H1 (cell line): ENCODE measurements around the gene PACSIN1. TPM values are rescaled to one million over a fixed set of nuclear protein-coding genes. Genes with fewer than 3 reads are reported as not detected.

ENCODE experiments used
- CTCF ChIA-PET: fragments of 300-600 bp; sonication (Branson Sonifier 250); formaldehyde crosslinking; loops from one replicate; lab custom pipeline; 2021; ENCODE audit not compliant: partially characterized antibody; lab: Charles Lee
- POLR2A ChIA-PET: fragments of 300-600 bp; sonication (Branson Sonifier 250); formaldehyde crosslinking; loops from one replicate; lab custom pipeline; 2021; ENCODE audit warnings: inconsistent platforms; ENCODE audit not compliant: partially characterized antibody; lab: Charles Lee
- DNase-seq, 2 experiments: peaks; one replicate each; pipeline versions ENCODE4 v3.0.0 to v3.0.0-alpha.2; 2010 to 2022; ENCODE audit warnings: low spot score in 2 of 2, low read depth in 1 of 2, mixed read lengths in 1 of 2
- FAIRE-seq: peaks from 2 replicates; lab custom pipeline; 2011; peaks lifted over from hg19 to GRCh38; lab: Jason Lieb, UNC
- H2AFZ ChIP-seq: 2 replicates; pipeline ENCODE4 v1.8.1; 2012; ENCODE audit warnings: low read length, inconsistent platforms
- H2AK5ac ChIP-seq: 2 replicates; pipeline ENCODE4 v1.6.1; 2013; ENCODE audit warnings: low read depth, low read length
- H2BK120ac ChIP-seq: replicated peaks from 2 replicates; pipeline ENCODE3; 2013; ENCODE audit warnings: low read depth, low read length, inconsistent platforms
- H2BK12ac ChIP-seq: 2 replicates; pipeline ENCODE4 v1.6.1; 2013; ENCODE audit warnings: low read depth, low read length
- H2BK15ac ChIP-seq: 2 replicates; pipeline ENCODE4 v1.6.1; 2013; ENCODE audit warnings: low read length
- H2BK20ac ChIP-seq: 2 replicates; pipeline ENCODE4 v1.6.1; 2013; ENCODE audit warnings: low read length
- H2BK5ac ChIP-seq: 2 replicates; pipeline ENCODE4 v1.6.1; 2013; ENCODE audit warnings: low read depth, low read length
- H3K14ac ChIP-seq: 2 replicates; pipeline ENCODE4 v1.6.1; 2013; ENCODE audit warnings: inconsistent platforms; ENCODE audit not compliant: insufficient read length
- H3K18ac ChIP-seq: 2 replicates; pipeline ENCODE4 v1.6.1; 2013; ENCODE audit warnings: low read length; ENCODE audit errors: extremely low read depth
- H3K23ac ChIP-seq: 2 replicates; pipeline ENCODE4 v1.6.1; 2013; ENCODE audit warnings: inconsistent platforms; ENCODE audit not compliant: insufficient read length
- H3K23me2 ChIP-seq: 2 replicates; pipeline ENCODE4 v1.6.1; 2013; ENCODE audit warnings: low read depth, low read length
- H3K27ac ChIP-seq: 2 replicates; pipeline ENCODE4 v1.6.1; 2011; ENCODE audit warnings: low read depth, low read length, inconsistent platforms
- H3K27me3 ChIP-seq, 4 experiments: replicated peaks in 1 of 4; 1 replicate in 1 of 4; 2 replicates in 3 of 4; pipeline versions ENCODE4 v1.6.1 to v1.8.1; 2011 to 2013; ENCODE audit warnings: low read length in 3 of 4, mild to moderate bottlenecking in 3 of 4, inconsistent platforms in 2 of 4, mixed read lengths in 2 of 4, moderate library complexity in 1 of 4; ENCODE audit not compliant: control insufficient read depth in 3 of 4, insufficient read depth in 3 of 4; ENCODE audit errors: extremely low read depth in 1 of 4
- H3K36me3 ChIP-seq, 4 experiments: 2 replicates each; pipeline versions ENCODE4 v1.6.1 to v1.8.1; 2011 to 2013; ENCODE audit warnings: mild to moderate bottlenecking in 4 of 4, low read length in 3 of 4, moderate library complexity in 2 of 4, control low read depth in 1 of 4, inconsistent platforms in 1 of 4; ENCODE audit not compliant: insufficient read depth in 4 of 4, control insufficient read depth in 2 of 4
- H3K4ac ChIP-seq: replicated peaks from 2 replicates; pipeline ENCODE3; 2013; ENCODE audit warnings: low read length, low read depth, mixed read lengths, inconsistent platforms; ENCODE audit not compliant: insufficient read length
- H3K4me1 ChIP-seq, 4 experiments: replicated peaks in 1 of 4; 1 replicate in 1 of 4; 2 replicates in 3 of 4; pipeline versions ENCODE4 v1.6.1 to v1.8.1; 2011 to 2013; ENCODE audit warnings: low read length in 3 of 4, inconsistent platforms in 2 of 4, mixed read lengths in 1 of 4; ENCODE audit not compliant: insufficient read depth in 4 of 4, control insufficient read depth in 3 of 4
- H3K4me2 ChIP-seq, 2 experiments: 2 replicates each; pipeline versions ENCODE4 v1.6.1 to v1.8.1; 2011 to 2013; ENCODE audit warnings: low read depth in 2 of 2, low read length in 2 of 2, control low read depth in 1 of 2, inconsistent platforms in 1 of 2, mild to moderate bottlenecking in 1 of 2; ENCODE audit not compliant: insufficient read depth in 1 of 2
- H3K4me3 ChIP-seq, 4 experiments: fragments of 200-600, 300-600 bp in 1 of 4; sonication (generic), shearing (Covaris generic), sonication (Bioruptor Twin) in 1 of 4; 2 replicates each; pipeline versions ENCODE4 v1.5.1 to v1.8.1; 2011 to 2016; ENCODE audit warnings: low read length in 4 of 4, low read depth in 3 of 4, control low read depth in 2 of 4, inconsistent platforms in 2 of 4, mild to moderate bottlenecking in 2 of 4, mixed read lengths in 1 of 4, moderate library complexity in 1 of 4; ENCODE audit not compliant: insufficient read depth in 2 of 4; ENCODE audit errors: extremely low read depth in 1 of 4
- H3K56ac ChIP-seq: replicated peaks from 2 replicates; pipeline ENCODE3; 2013; ENCODE audit warnings: low read depth, mild to moderate bottlenecking, mixed read lengths, low read length, inconsistent platforms; ENCODE audit not compliant: insufficient read length
- H3K79me1 ChIP-seq: 2 replicates; pipeline ENCODE4 v1.6.1; 2013; ENCODE audit warnings: low read depth, low read length, control low read depth
- H3K79me2 ChIP-seq, 2 experiments: 2 replicates each; pipeline versions ENCODE4 v1.6.1 to v1.8.1; 2012 to 2013; ENCODE audit warnings: low read length in 2 of 2, mild to moderate bottlenecking in 2 of 2, inconsistent platforms in 1 of 2; ENCODE audit not compliant: insufficient read depth in 2 of 2, control insufficient read depth in 1 of 2
- H3K9ac ChIP-seq, 4 experiments: replicated peaks in 1 of 4; 1 replicate in 1 of 4; 2 replicates in 3 of 4; pipeline versions ENCODE4 v1.6.1 to v1.8.1; 2011 to 2013; ENCODE audit warnings: low read depth in 3 of 4, low read length in 3 of 4, control low read depth in 2 of 4, mild to moderate bottlenecking in 2 of 4, moderate library complexity in 2 of 4, inconsistent platforms in 1 of 4; ENCODE audit errors: extremely low read depth in 1 of 4
- H3K9me3 ChIP-seq, 2 experiments: 2 replicates each; pipeline versions ENCODE4 v1.6.1 to v1.8.1; 2012 to 2013; ENCODE audit warnings: mild to moderate bottlenecking in 2 of 2, moderate library complexity in 2 of 2, control low read depth in 1 of 2, inconsistent platforms in 1 of 2, low read depth in 1 of 2, low read length in 1 of 2, mixed read lengths in 1 of 2; ENCODE audit not compliant: insufficient read depth in 2 of 2
- H4K20me1 ChIP-seq, 2 experiments: replicated peaks in 1 of 2; 2 replicates each; pipeline versions ENCODE3 to v1.8.1; 2011 to 2013; ENCODE audit warnings: inconsistent platforms in 2 of 2, low read length in 2 of 2, mild to moderate bottlenecking in 1 of 2; ENCODE audit not compliant: insufficient read depth in 2 of 2, control insufficient read depth in 1 of 2
- H4K5ac ChIP-seq: 2 replicates; pipeline ENCODE4 v1.6.1; 2013; ENCODE audit warnings: low read length, low read depth, mixed read lengths, inconsistent platforms; ENCODE audit not compliant: insufficient read length
- H4K8ac ChIP-seq: 2 replicates; pipeline ENCODE4 v1.8.0; 2013; ENCODE audit warnings: mild to moderate bottlenecking, moderate library complexity, low read length, inconsistent platforms; ENCODE audit not compliant: insufficient read depth; ENCODE audit errors: extremely low read depth
- H4K91ac ChIP-seq: replicated peaks from 2 replicates; pipeline ENCODE3; 2013; ENCODE audit warnings: low read length, mixed read lengths, inconsistent platforms; ENCODE audit not compliant: insufficient read length
- SP1 ChIP-seq: IDR thresholded peaks from 2 replicates; pipeline ENCODE4 v1.6.1; 2011; ENCODE audit warnings: low read depth, low read length
- TAF1 ChIP-seq: IDR thresholded peaks from 2 replicates; pipeline ENCODE4 v1.6.1; 2011; ENCODE audit warnings: mild to moderate bottlenecking, low read depth, low read length
- WGBS, 2 experiments: shearing (Covaris generic) in 1 of 2; methylation state at CpG; one replicate each; pipeline versions ENCODE4 v1.1.6 to v1.1.7; 2013 to 2015; ENCODE audit warnings: low lambda C conversion rate in 2 of 2, mixed read lengths in 2 of 2, inconsistent platforms in 1 of 2, low coverage in 1 of 2, missing lambda C conversion rate in 1 of 2; ENCODE audit not compliant: insufficient replicate concordance in 2 of 2, insufficient coverage in 1 of 2, insufficient read length in 1 of 2; ENCODE audit errors: extremely low coverage in 1 of 2, missing lambda C conversion rate in 1 of 2; 5-methylcytosine and 5-hydroxymethylcytosine counted together
- polyA plus RNA-seq, 7 experiments: library from polyadenylated mRNA; depleted of rRNA in 3 of 7; stranded (reverse) in 5 of 7; unstranded in 2 of 7; fragments of >200 nt in 5 of 7; fragments of 200-250 nt in 2 of 7; gene quantifications; 1 replicate in 5 of 7; 2 replicates in 1 of 7; 4 replicates in 1 of 7; pipeline versions ENCODE4 v1.2.1 to v1.2.3, GENCODE V29; 2011 to 2013; ENCODE audit warnings: missing spikeins in 2 of 7, mixed read lengths in 2 of 7
- total RNA-seq: library from RNA; stranded (reverse); fragmentation: NEBNext Ultra II Directional; extraction: Animal tissue kit (Norgen Biotek cat#: 25700); gene quantifications from 2 replicates; pipeline ENCODE4 v1.2.1, GENCODE V29; 2021
- TF ChIP-seq, protein P1 (sequence below): IDR thresholded peaks from 2 replicates; pipeline ENCODE4 v1.6.1; 2011; ENCODE audit warnings: low read length, improper control_type of control experiment

The PACSIN1 gene
- total and polyA plus RNA-seq, 2 of the 8 experiments (the other 6 are each of a cell fraction or from before 2014, with no cell fraction given) = 5.9 to 11.1 TPM

DNA sequence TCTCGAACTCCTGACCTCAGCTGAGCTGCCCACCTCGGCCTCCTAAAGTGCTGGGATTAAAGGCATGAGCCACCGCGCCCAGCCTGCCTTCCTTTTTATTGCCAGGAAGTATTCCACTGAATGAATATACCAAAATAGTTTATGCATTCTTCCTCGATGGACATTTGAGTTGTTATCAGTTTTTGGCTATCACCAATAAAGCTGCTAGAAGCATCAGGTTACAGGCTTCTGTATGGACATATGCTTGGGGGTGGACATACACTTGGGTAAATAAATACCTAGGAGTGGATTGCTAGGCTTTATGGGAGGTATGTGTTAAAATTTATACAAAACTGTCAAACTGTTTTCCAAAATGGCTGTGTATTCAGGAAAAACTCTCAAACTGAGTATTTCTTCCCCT, 30.0 kb upstream of the PACSIN1 start:
- Histone ChIP-seq H3K4ac (no peak overlapping the region), H2AK5ac (no peak overlapping the region), H2BK5ac (no peak overlapping the region), H3K4me1 (no peaks in the 10 kb centered on the region), H3K14ac (no peak overlapping the region), H3K18ac (no peak overlapping the region), H3K4me2 (no peak overlapping the region), H3K9me3 (peaks cover 12 to 16% of the 10 kb centered on the region in 2 experiments), H3K56ac (no peak overlapping the region), H2BK20ac (no peak overlapping the region), H2AFZ (no peak overlapping the region), H3K4me3 (no peak overlapping the region), H3K79me1 (no peaks in the 10 kb centered on the region), H2BK12ac (no peak overlapping the region), H3K36me3 (no peaks in the 10 kb centered on the region; a peak in 1 of 8 replicates), H2BK15ac (no peak overlapping the region), H2BK120ac (no peak overlapping the region), H4K91ac (no peak overlapping the region), H4K8ac (no peak overlapping the region), H4K20me1 (no peaks in the 10 kb centered on the region), H4K5ac (no peak overlapping the region), H3K23me2 (no peaks in the 10 kb centered on the region), H3K79me2 (no peaks in the 10 kb centered on the region), H3K23ac (no peak overlapping the region), H3K9ac (no peak overlapping the region), H3K27me3 (no peaks in the 10 kb centered on the region; a peak in 1 of 7 replicates), H3K27ac (no peak overlapping the region)
- CTCF ChIA-PET = interaction anchor here (1.4 to 4.6 kb wide), 2 partner anchors 9 to 23 kb away, joined by 5 to 15 read pairs; no protein-coding TSS in a partner anchor
- FAIRE-seq (no peak), DNase-seq (no peak)
- WGBS, 2 experiments = 94% methylated on average over 5 of the region's 5 CpGs; no CpG with 5 or more reads in 1 of the 2 experiments
- POLR2A ChIA-PET = interaction anchor here (1.1 to 1.4 kb wide), 4 partner anchors 10 to 20 kb away, joined by 4 to 9 read pairs (median 6); partner anchors contain the start of gene RPS10
- TF ChIP-seq SP1 (no peak), TAF1 (no peak)
- TF ChIP-seq, protein P1, sequence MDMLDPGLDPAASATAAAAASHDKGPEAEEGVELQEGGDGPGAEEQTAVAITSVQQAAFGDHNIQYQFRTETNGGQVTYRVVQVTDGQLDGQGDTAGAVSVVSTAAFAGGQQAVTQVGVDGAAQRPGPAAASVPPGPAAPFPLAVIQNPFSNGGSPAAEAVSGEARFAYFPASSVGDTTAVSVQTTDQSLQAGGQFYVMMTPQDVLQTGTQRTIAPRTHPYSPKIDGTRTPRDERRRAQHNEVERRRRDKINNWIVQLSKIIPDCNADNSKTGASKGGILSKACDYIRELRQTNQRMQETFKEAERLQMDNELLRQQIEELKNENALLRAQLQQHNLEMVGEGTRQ = no peak
